GM12801 (cell line): ENCODE data around the gene ESR2.

Experiments
- CTCF ChIP-seq: IDR thresholded peaks from one replicate; pipeline ENCODE4 v1.5.1; 2011; ENCODE audit warnings: control low read depth; ENCODE audit not compliant: insufficient read length; ENCODE audit errors: extremely low read depth

Gene ESR2

GRCh38 chr14:64212666-64213065 lies 81.5 kb downstream of the ESR2 start:
- TF ChIP-seq CTCF, result no peak

- no peak for TF ChIP-seq CTCF
These were observed 84.0 kb downstream of the ESR2 start for GRCh38 chr14:64210216-64210615.

GRCh38 chr14:64209444-64210131 lies 84.6 kb downstream of the ESR2 start:
- TF ChIP-seq CTCF, result no peak

GRCh38 chr14:64208981-64209380 lies 85.2 kb downstream of the ESR2 start:
- TF ChIP-seq CTCF, result no peak

GRCh38 chr14:64208261-64208660 lies 85.9 kb downstream of the ESR2 start:
- TF ChIP-seq CTCF, result no peak

GRCh38 chr14:64203366-64204006 lies 90.7 kb downstream of the ESR2 start:
- no peak for TF ChIP-seq CTCF

GRCh38 chr14:64202716-64203115 lies 91.5 kb downstream of the ESR2 start:
- no peak for TF ChIP-seq CTCF
